Right lung (tissue), 5 donors: Measurements from ENCODE around the gene OR11G2. TPM values are rescaled to one million over a fixed set of nuclear protein-coding genes. Genes with fewer than 3 reads are reported as not detected.
"Not testable (repeated sequence)": the region's sequence is repeated elsewhere in the genome, so short reads cannot be mapped to it uniquely, and the experiment has no call there.

Experiments used
- DNase-seq, 2 donors: peaks; one replicate each; pipeline ENCODE4 v3.0.0-alpha.2; 2013
- polyA plus RNA-seq, 5 donors: library from polyadenylated mRNA; unstranded; fragments of 120-200 nt; gene quantifications; one replicate each; pipeline versions ENCODE4 v1.2.1 to v1.2.3, GENCODE V29; 2013; ENCODE audit warnings: inconsistent platforms in 1 of 5, low replicate concordance in 1 of 5; ENCODE audit not compliant: insufficient read length in 5 of 5, insufficient read depth in 1 of 5

Gene OR11G2
- polyA plus RNA-seq, 5 donors, result not detected

- no peak for DNase-seq
Observed at GRCh38 chr14:20223410-20223809, 32.7 kb downstream of the OR11G2 start, which contains the start of gene OR11H6. TSS of gene OR11H6 (plus strand) at chr14:20223710. CDS start at chr14:20223710, 0 bp downstream.

- no peak for DNase-seq
Observed at GRCh38 chr14:20228681-20229080, 38.0 kb downstream of the OR11G2 start, which contains the start of gene OR11H7. TSS of gene OR11H7 (plus strand) at chr14:20228981.

- not testable (repeated sequence) for DNase-seq
Observed at GRCh38 chr14:20235415-20235814, 44.7 kb downstream of the OR11G2 start.

GRCh38 chr14:20247646-20248246 is 57.0 kb downstream of the OR11G2 start:
- no peak for DNase-seq

Other genes with a start within 250 kb of the OR11G2 start
- gene OR4K15, start 215.3 kb upstream of the OR11G2 start, polyA plus RNA-seq, result not detected
- not detected for gene OR4Q2, start 188.7 kb upstream of the OR11G2 start, polyA plus RNA-seq
- not detected for gene OR4K14, start 171.6 kb upstream of the OR11G2 start, polyA plus RNA-seq
- gene OR4K13, start 154.9 kb upstream of the OR11G2 start, polyA plus RNA-seq, result not detected
- gene OR4L1, start 130.9 kb upstream of the OR11G2 start, polyA plus RNA-seq, result not detected
- gene OR4K17, start 80.2 kb upstream of the OR11G2 start, polyA plus RNA-seq, result under 1 TPM in 3 of 5 donors, not detected in 2; 0.06 to 0.12 (median 0.08) TPM
- not detected for gene OR4N5, start 52.1 kb upstream of the OR11G2 start, polyA plus RNA-seq
- gene OR11H6, start 32.8 kb downstream of the OR11G2 start, polyA plus RNA-seq, result not detected
- gene OR11H7, start 38.1 kb downstream of the OR11G2 start, polyA plus RNA-seq, result under 1 TPM; 0.51 to 0.84 (median 0.59) TPM
- gene OR11H4, start 48.4 kb downstream of the OR11G2 start, polyA plus RNA-seq, result under 1 TPM in 1 of 5 donors, not detected in 4; 0.14 TPM
- gene TTC5, start 115.1 kb downstream of the OR11G2 start, polyA plus RNA-seq, result 10 to 100 TPM; 18.8 to 26.5 (median 23.7) TPM
- 100 to 1,000 TPM; 109 to 150 (median 141) TPM for gene CCNB1IP1, start 142.4 kb downstream of the OR11G2 start, polyA plus RNA-seq
- gene PARP2, start 152.7 kb downstream of the OR11G2 start, polyA plus RNA-seq, result 10 to 100 TPM; 50.3 to 71.0 (median 62.8) TPM
- gene TEP1, start 222.6 kb downstream of the OR11G2 start, polyA plus RNA-seq, result 10 to 100 TPM; 19.1 to 22.6 (median 20.8) TPM
- under 1 TPM; 0.23 to 0.27 (median 0.26) TPM for gene KLHL33, start 245.3 kb downstream of the OR11G2 start, polyA plus RNA-seq